Gastrocnemius medialis (tissue), 4 donors: ENCODE data around the gene RFNG. TPM values are rescaled to one million over a fixed set of nuclear protein-coding genes. Genes with fewer than 3 reads are reported as not detected.

Experiments used
- ATAC-seq, 2 donors: fragments of 150-250 bp; one replicate each; pipeline ENCODE4 v1.9.1; 2016
- DNase-seq, 2 donors: peaks; one replicate each; pipeline ENCODE4 v3.0.0-alpha.2; 2019
- H3K27ac ChIP-seq, 4 donors: fragments of 200-600 bp; sonication (generic); 1 replicate in 1 of 4; 2 replicates in 3 of 4; pipeline ENCODE4 v1.5.1; 2016 to 2018; ENCODE audit warnings: mild to moderate bottlenecking in 2 of 4, moderate library complexity in 1 of 4
- H3K27me3 ChIP-seq, 3 donors: fragments of 200-600 bp; sonication (generic) in 2 of 3; 1 replicate in 1 of 3; 2 replicates in 2 of 3; pipeline versions ENCODE4 v1.5.1 to v1.6.0; 2016 to 2019; ENCODE audit warnings: mild to moderate bottlenecking in 1 of 3, moderate library complexity in 1 of 3
- H3K36me3 ChIP-seq, 2 donors: fragments of 200-600 bp; sonication (generic) in 1 of 2; one replicate each; pipeline ENCODE4 v1.5.1; 2017 to 2018
- H3K4me1 ChIP-seq, 2 donors: fragments of 200-600 bp; sonication (generic) in 1 of 2; one replicate each; pipeline ENCODE4 v1.5.1; 2016 to 2017; ENCODE audit warnings: mild to moderate bottlenecking in 2 of 2
- H3K4me3 ChIP-seq, 4 donors: fragments of 200-600 bp; sonication (generic) in 3 of 4; 1 replicate in 1 of 4; 2 replicates in 3 of 4; pipeline ENCODE4 v1.5.1; 2016 to 2019; ENCODE audit warnings: mild to moderate bottlenecking in 2 of 4
- H3K9me3 ChIP-seq, 3 donors: fragments of 200-600 bp; sonication (generic) in 2 of 3; 1 replicate in 1 of 3; 2 replicates in 2 of 3; pipeline ENCODE4 v1.5.1; 2016 to 2019
- POLR2A ChIP-seq, 2 donors: fragments of 450-650 bp; IDR thresholded peaks; one replicate each; pipeline ENCODE4 v1.6.1; 2017; ENCODE audit warnings: antibody characterized with exemption in 2 of 2, mild to moderate bottlenecking in 2 of 2, moderate library complexity in 2 of 2
- in situ Hi-C, 4 donors: fragments of 200-750 bp; cut with MboI; loops; one replicate each; pipeline versions ENCODE4 v1.15.0 to v1.8.0; 2017; ENCODE audit warnings: low sequenced_read_pairs in 4 of 4
- intact Hi-C: fragments of 100-400 bp; cut with DNase I; formaldehyde crosslinking; loops from one replicate; pipeline ENCODE4 v1.15.1; 2023; ENCODE audit warnings: low total_unique reads
- total RNA-seq, 4 donors: library from RNA; depleted of rRNA; stranded (reverse); fragments of >200 nt; gene quantifications; one replicate each; pipeline versions ENCODE4 v1.1.0 to v1.2.3, GENCODE V29; 2016
- TF ChIP-seq, protein P1 (sequence below), 5 experiments: fragments of 450-650 bp in 3 of 5; fragments of 200-600 bp in 2 of 5; sonication (generic) in 2 of 5; IDR thresholded peaks in 4 of 5; conservative IDR thresholded peaks in 1 of 5; 1 replicate in 4 of 5; 2 replicates in 1 of 5; pipeline ENCODE4 v1.5.1; 2016 to 2019; ENCODE audit warnings: antibody characterized with exemption in 5 of 5, mild to moderate bottlenecking in 3 of 5, moderate library complexity in 3 of 5

RFNG gene
- total RNA-seq, 4 donors from 2014 or later, result 29.6 to 64.9 (median 49.1) TPM

DNA sequence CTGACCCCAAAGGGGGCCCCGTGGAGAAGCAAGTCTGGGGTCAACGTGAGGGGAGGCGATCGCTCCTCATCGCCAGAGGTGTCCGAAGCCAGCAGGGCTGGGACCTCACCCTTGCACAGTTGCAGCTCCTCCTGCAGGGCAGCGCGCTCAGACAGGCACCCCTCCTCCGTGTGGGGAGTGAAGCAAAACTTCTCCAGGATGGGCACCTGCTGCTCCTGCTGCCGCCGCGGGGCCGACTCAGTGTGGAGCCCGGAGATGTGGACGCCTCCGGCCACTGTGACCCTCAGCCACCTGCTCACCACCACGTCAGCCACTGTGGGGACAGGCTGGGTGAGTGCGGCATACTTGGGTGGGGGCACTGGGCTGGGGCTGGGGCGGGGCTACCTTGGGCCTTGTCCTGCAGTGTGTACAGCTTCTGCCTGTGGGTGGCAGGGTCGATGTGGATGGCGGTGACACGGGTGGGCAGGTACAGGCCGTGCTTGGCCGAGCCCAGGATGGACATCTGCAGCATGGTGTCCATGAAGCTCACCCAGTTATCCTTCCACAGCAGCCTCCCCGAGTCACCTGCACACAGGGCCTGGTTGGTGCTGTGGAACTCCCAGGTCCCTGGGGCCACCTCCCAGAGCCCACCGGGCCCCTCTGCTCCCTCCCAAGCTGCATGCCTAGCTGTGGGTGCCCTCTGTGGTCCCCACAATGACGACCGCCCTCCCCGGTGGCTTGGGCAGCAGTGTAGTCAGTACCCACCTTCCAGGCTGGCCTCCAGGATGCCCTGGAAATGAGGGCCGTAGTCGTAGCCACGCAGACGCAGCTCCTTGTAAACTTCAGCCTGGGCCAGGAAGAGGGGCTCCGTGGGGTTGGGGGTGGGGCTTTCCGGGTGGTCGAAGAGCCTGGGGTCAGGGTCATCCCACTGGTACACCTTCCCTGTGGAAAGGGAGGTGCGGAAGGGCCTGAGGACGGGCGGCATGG, 35.6 kb upstream of the RFNG start:
- no peaks in the 10 kb centered on the region for H3K9me3 ChIP-seq
- intact Hi-C loops (no loop called here), in situ Hi-C loops (no loop called here)
- no peaks in the 10 kb centered on the region for H3K4me1 ChIP-seq
- no peaks in the 10 kb centered on the region for H3K27me3 ChIP-seq
- TF ChIP-seq, protein P1, sequence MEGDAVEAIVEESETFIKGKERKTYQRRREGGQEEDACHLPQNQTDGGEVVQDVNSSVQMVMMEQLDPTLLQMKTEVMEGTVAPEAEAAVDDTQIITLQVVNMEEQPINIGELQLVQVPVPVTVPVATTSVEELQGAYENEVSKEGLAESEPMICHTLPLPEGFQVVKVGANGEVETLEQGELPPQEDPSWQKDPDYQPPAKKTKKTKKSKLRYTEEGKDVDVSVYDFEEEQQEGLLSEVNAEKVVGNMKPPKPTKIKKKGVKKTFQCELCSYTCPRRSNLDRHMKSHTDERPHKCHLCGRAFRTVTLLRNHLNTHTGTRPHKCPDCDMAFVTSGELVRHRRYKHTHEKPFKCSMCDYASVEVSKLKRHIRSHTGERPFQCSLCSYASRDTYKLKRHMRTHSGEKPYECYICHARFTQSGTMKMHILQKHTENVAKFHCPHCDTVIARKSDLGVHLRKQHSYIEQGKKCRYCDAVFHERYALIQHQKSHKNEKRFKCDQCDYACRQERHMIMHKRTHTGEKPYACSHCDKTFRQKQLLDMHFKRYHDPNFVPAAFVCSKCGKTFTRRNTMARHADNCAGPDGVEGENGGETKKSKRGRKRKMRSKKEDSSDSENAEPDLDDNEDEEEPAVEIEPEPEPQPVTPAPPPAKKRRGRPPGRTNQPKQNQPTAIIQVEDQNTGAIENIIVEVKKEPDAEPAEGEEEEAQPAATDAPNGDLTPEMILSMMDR (IDR thresholded peaks at IDR 0.05 in 4 of 5, conservative IDR thresholded peaks at IDR 0.05 in 1 of 5), result no peak
- TF ChIP-seq POLR2A (IDR thresholded peaks at IDR 0.05), result no peak
- peaks cover 0 to 98% of the 10 kb centered on the region in 2 donors for H3K36me3 ChIP-seq
- ATAC-seq (no peak), DNase-seq (no peak)
- H3K27ac ChIP-seq, result no peak overlapping the region
- no peak overlapping the region for H3K4me3 ChIP-seq

DNA sequence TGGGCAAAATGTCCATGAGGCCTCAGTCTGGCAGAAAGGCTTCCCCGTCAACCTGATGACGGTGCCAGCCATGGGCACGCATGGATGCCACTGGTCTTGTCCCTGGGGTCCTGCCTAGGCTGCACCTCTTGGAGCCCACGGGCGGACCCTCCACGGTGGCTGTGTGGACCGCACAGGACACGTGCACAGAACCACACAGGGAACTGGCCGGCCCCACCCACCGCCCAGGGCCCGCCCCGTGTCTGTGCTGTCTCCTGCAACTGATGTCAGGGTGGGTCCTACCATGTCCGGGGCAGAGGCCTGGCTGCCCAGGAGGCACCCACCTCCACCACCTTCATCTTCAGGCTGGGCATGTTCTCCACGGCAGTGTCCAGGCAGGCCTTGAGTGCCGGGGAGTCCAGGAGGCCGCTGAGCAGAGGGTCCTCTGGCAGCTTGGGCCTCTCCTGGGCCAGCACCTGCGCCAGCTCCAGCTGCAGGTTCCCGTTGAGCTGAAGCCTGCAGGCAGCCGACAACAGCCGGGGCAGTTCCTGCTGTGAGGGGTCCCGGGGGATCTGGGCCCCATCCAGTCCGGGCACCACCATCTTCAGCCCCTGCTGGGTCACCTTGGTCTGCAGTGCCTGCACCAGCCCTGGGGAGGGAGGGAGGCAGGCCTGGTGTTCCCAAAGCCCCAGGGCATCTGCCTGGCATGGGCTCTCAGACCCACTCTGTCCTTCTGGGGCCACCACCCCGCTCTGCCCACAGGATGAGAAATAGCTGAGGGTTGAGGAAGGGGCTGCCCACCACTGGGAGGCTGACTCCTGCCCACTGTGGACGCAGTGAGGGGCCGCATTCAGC, 34.5 kb upstream of the RFNG start:
- DNase-seq, result no peak
- intact Hi-C loops, result no loop called here

DNA sequence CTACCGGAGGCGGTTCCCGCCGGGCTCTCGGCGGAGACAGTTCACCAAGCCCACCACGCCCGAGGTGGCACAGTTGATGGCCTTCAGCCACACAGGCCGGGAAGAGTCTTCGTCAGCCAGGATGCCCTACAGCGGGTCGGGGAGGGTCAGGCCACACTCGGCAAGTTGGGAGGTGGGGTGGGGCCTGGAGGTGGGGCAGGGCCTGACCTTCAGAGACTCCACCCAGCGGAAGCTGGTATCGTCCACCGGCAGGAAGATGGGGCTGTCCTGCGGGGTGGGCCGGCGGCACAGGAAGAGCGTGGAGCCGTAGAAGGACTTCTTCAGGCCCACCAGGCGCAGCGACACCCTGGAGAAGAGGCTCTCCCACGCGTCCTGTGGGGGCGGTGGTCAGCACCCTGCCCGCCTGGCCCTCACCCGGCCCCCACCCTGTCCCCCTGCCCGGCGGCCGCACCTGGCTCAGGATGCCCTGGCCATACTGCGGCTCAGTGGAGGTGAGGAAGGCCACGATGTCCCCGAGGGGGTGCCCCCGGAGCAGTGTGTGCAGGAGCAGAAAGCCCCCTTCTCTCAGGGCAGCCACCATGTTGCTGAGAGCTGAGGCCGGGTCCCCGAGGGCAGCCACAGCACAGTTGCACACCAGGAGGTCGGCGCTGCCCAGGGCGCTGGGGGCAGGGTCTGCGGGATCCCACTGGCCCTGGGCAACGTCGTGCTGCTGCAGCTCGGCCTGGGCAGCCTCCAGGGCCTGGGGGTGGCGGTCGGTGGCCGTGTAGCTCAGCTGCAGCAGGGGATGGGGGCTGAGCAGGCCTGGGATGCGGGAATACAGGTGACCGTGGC, 33.6 kb upstream of the RFNG start:
- intact Hi-C loops (no loop called here), in situ Hi-C loops (no loop called here)
- H3K9me3 ChIP-seq, result no peaks in the 10 kb centered on the region
- TF ChIP-seq, protein P1 (IDR thresholded peaks at IDR 0.05 in 4 of 5, conservative IDR thresholded peaks at IDR 0.05 in 1 of 5), result no peak
- no peak for TF ChIP-seq POLR2A (IDR thresholded peaks at IDR 0.05)
- no peaks in the 10 kb centered on the region for H3K4me1 ChIP-seq
- no peak overlapping the region for H3K4me3 ChIP-seq
- H3K27me3 ChIP-seq, result no peaks in the 10 kb centered on the region
- ATAC-seq (no peak), DNase-seq (no peak)
- H3K27ac ChIP-seq, result no peak overlapping the region
- H3K36me3 ChIP-seq, result peaks cover 0 to 97% of the 10 kb centered on the region in 2 donors

More for the DNA sequence above, 34.5 kb upstream of the RFNG start:
- no peak overlapping the region for H3K27ac ChIP-seq
- peaks cover 0 to 97% of the 10 kb centered on the region in 2 donors for H3K36me3 ChIP-seq
- H3K27me3 ChIP-seq, result no peaks in the 10 kb centered on the region
- H3K9me3 ChIP-seq, result no peaks in the 10 kb centered on the region
- no peak overlapping the region for H3K4me3 ChIP-seq
- ATAC-seq, result no peak
- in situ Hi-C loops, result no loop called here
- TF ChIP-seq, protein P1 (IDR thresholded peaks at IDR 0.05 in 4 of 5, conservative IDR thresholded peaks at IDR 0.05 in 1 of 5), result no peak
- TF ChIP-seq POLR2A (IDR thresholded peaks at IDR 0.05), result no peak
- H3K4me1 ChIP-seq, result no peaks in the 10 kb centered on the region

DNA sequence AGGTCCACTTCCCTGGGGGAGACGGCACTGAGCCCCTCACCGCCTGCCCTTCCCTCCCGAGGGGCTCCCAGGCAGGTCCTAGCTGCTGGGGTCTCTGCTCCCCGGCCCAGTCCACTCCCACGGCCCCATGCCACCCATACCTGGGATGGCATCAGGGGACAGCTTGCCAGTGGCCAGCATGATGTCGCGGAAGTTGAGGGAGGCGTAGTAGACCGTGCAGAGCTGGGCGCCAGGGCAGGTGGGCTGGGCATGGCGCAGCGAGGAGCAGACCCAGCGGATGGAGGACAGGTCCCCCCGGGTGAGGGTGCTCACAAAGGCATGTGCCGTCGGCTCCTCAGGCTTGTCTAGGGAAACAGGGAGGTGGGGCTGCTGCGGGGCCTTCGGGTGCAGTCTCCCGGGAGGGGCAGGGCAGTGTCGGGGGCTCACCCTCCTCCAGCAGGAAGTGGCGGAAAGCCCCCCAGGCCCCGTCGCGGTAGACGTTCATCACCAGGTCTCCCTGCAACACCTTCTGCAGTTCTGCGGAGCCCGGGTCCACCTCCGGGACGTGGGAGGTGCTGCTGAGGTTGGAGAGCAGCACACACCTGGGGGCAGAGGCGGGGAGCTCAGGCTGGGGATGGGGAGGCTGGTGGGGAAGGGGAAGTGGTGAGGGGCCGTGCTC, 32.9 kb upstream of the RFNG start:
- no peak overlapping the region for H3K27ac ChIP-seq

More for the DNA sequence above, 32.9 kb upstream of the RFNG start:
- DNase-seq, result no peak
- Histone ChIP-seq H3K9me3 (no peaks in the 10 kb centered on the region), H3K4me3 (no peak overlapping the region), H3K4me1 (no peaks in the 10 kb centered on the region), H3K27me3 (no peaks in the 10 kb centered on the region), H3K36me3 (peaks cover 0 to 97% of the 10 kb centered on the region in 2 donors)
- in situ Hi-C loops (no loop called here), intact Hi-C loops (no loop called here)
- no peak for ATAC-seq
- TF ChIP-seq, protein P1 (IDR thresholded peaks at IDR 0.05 in 4 of 5, conservative IDR thresholded peaks at IDR 0.05 in 1 of 5), result no peak
- no peak for TF ChIP-seq POLR2A (IDR thresholded peaks at IDR 0.05)
